Measurements from ENCODE around the gene MAGI1. TPM values are rescaled to one million over a fixed set of nuclear protein-coding genes. Genes with fewer than 3 reads are reported as not detected.

Gene MAGI1
- total RNA-seq, 2 donors from 2014 or later: 38.6 to 45.1 TPM

GRCh38 chr3:65339192-65339740, 699.5 kb downstream of the MAGI1 start:
- Histone ChIP-seq H3K9ac (ENCODE audit: extremely low read depth, low read length, poor library complexity, severe bottlenecking) (no peak overlapping the region), H3K4me3 (ENCODE audit: low read length) (no peak overlapping the region), H3K27me3 (ENCODE audit: control insufficient read depth, insufficient read depth, low read length, poor library complexity, severe bottlenecking) (no peaks in the 10 kb centered on the region), H3K36me3 (ENCODE audit: control insufficient read depth, insufficient read depth, low read length) (no peaks in the 10 kb centered on the region), H3K4me1 (ENCODE audit: control insufficient read depth, insufficient read depth, low read length) (peaks cover under 1% of the 10 kb centered on the region), H3K27ac (ENCODE audit: low read depth, low read length) (peak overlapping the region; percentile 51), H3K9me3 (ENCODE audit: control insufficient read depth, low read length) (no peaks in the 10 kb centered on the region)
- Mint-ChIP-seq H3K9me3 (no peaks in the 10 kb centered on the region), H3K27ac (no peak overlapping the region), H3K36me3 (ENCODE audit: low read depth) (peaks cover 1% of the 10 kb centered on the region), H3K4me3 (no peak overlapping the region), H3K27me3 (ENCODE audit: insufficient read depth) (peaks cover 2% of the 10 kb centered on the region), H3K4me1 (peaks cover 25% of the 10 kb centered on the region)
- 91 to 92% methylated on average over 2 of the region's 2 CpGs for WGBS, 2 experiments (ENCODE audit: insufficient coverage in 1 of 2, insufficient read length in 1 of 2)
- TF ChIP-seq, protein P1, sequence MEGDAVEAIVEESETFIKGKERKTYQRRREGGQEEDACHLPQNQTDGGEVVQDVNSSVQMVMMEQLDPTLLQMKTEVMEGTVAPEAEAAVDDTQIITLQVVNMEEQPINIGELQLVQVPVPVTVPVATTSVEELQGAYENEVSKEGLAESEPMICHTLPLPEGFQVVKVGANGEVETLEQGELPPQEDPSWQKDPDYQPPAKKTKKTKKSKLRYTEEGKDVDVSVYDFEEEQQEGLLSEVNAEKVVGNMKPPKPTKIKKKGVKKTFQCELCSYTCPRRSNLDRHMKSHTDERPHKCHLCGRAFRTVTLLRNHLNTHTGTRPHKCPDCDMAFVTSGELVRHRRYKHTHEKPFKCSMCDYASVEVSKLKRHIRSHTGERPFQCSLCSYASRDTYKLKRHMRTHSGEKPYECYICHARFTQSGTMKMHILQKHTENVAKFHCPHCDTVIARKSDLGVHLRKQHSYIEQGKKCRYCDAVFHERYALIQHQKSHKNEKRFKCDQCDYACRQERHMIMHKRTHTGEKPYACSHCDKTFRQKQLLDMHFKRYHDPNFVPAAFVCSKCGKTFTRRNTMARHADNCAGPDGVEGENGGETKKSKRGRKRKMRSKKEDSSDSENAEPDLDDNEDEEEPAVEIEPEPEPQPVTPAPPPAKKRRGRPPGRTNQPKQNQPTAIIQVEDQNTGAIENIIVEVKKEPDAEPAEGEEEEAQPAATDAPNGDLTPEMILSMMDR (conservative IDR thresholded peaks at IDR 0.05): no peak
- DNase-seq: no peak

DNA sequence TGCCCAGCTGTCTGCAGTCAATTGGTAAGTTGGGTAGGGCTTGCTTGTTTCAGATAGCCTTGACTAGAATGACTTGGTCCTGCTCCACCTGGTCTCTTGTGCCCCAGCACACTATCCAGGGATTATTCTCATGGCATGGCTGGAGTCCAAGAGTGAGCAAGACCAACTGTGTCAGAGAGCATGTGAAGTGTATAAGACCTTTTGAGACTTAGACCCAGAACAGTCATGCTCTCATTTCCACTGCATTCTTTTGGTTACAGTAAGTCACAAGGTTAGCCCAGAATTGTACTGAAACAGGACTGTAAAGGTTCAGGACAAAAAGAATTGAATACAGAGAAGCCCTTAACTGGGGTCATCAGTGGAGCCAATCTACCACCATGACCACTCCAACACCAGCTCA, 700.1 kb downstream of the MAGI1 start:
- no peak for DNase-seq
- H3K4me3 Mint-ChIP-seq: no peak overlapping the region
- H3K36me3 Mint-ChIP-seq (ENCODE audit: low read depth): peaks cover 1% of the 10 kb centered on the region
- peaks cover 2% of the 10 kb centered on the region for H3K27me3 Mint-ChIP-seq (ENCODE audit: insufficient read depth)
- Histone ChIP-seq H3K27me3 (ENCODE audit: control insufficient read depth, insufficient read depth, low read length, poor library complexity, severe bottlenecking) (no peaks in the 10 kb centered on the region), H3K27ac (ENCODE audit: low read depth, low read length) (no peak overlapping the region), H3K9me3 (ENCODE audit: control insufficient read depth, low read length) (no peaks in the 10 kb centered on the region), H3K4me3 (ENCODE audit: low read length) (no peak overlapping the region), H3K9ac (ENCODE audit: extremely low read depth, low read length, poor library complexity, severe bottlenecking) (no peak overlapping the region), H3K4me1 (ENCODE audit: control insufficient read depth, insufficient read depth, low read length) (peaks cover 5% of the 10 kb centered on the region), H3K36me3 (ENCODE audit: control insufficient read depth, insufficient read depth, low read length) (no peaks in the 10 kb centered on the region)
- H3K9me3 Mint-ChIP-seq: no peaks in the 10 kb centered on the region
- H3K27ac Mint-ChIP-seq: no peak overlapping the region
- TF ChIP-seq, protein P1 (conservative IDR thresholded peaks at IDR 0.05): no peak
- H3K4me1 Mint-ChIP-seq: peaks cover 22% of the 10 kb centered on the region

- Histone ChIP-seq H3K27ac (ENCODE audit: low read depth, low read length) (no peak overlapping the region), H3K4me1 (ENCODE audit: control insufficient read depth, insufficient read depth, low read length) (peaks cover 5% of the 10 kb centered on the region), H3K9me3 (ENCODE audit: control insufficient read depth, low read length) (no peaks in the 10 kb centered on the region), H3K4me3 (ENCODE audit: low read length) (no peak overlapping the region), H3K27me3 (ENCODE audit: control insufficient read depth, insufficient read depth, low read length, poor library complexity, severe bottlenecking) (no peaks in the 10 kb centered on the region), H3K36me3 (ENCODE audit: control insufficient read depth, insufficient read depth, low read length) (no peaks in the 10 kb centered on the region), H3K9ac (ENCODE audit: extremely low read depth, low read length, poor library complexity, severe bottlenecking) (no peak overlapping the region)
- H3K27me3 Mint-ChIP-seq (ENCODE audit: insufficient read depth): peaks cover 2% of the 10 kb centered on the region
- 94 to 96% methylated on average over 2 to 3 of the region's 3 CpGs for WGBS, 2 experiments (ENCODE audit: insufficient coverage in 1 of 2, insufficient read length in 1 of 2)
- peaks cover 9% of the 10 kb centered on the region for H3K4me1 Mint-ChIP-seq
- TF ChIP-seq, protein P1 (conservative IDR thresholded peaks at IDR 0.05): no peak
- peaks cover 1% of the 10 kb centered on the region for H3K36me3 Mint-ChIP-seq (ENCODE audit: low read depth)
- no peak for DNase-seq
- no peak overlapping the region for H3K27ac Mint-ChIP-seq
- no peaks in the 10 kb centered on the region for H3K9me3 Mint-ChIP-seq
- no peak overlapping the region for H3K4me3 Mint-ChIP-seq
Measured at GRCh38 chr3:65335587-65335986, 703.1 kb downstream of the MAGI1 start.
